A549 (cell line): Measurements from ENCODE around the gene TOB1. TPM values are rescaled to one million over a fixed set of nuclear protein-coding genes. Genes with fewer than 3 reads are reported as not detected.

Experiments used
- ATAC-seq, 2 experiments: fragments of 200-7000 bp in 1 of 2; fragments of >200 bp in 1 of 2; cut with Nextera tagmentation in 1 of 2; cut with Tn5 transposase in 1 of 2; 3 replicates each; pipeline versions ENCODE4 v1.8.0 to v1.9.1; 2018 to 2020; ENCODE audit warnings: mild to moderate bottlenecking in 1 of 2, moderate library complexity in 1 of 2
- CTCF ChIA-PET: fragments of 300-600 bp; sonication (Branson Sonifier 250); formaldehyde crosslinking; extraction: SDS; loops from one replicate; lab custom pipeline; 2021; ENCODE audit warnings: antibody characterized with exemption, inconsistent platforms; lab: Yijun Ruan, JAX
- POLR2A ChIA-PET: fragments of 350-600 bp; formaldehyde crosslinking; extraction: SDS; loops from one replicate; lab custom pipeline; 2021; ENCODE audit warnings: antibody characterized with exemption, inconsistent platforms; lab: Yijun Ruan, JAX
- DNase-seq, 2 experiments: peaks; one replicate each; pipeline versions ENCODE4 v3.0.0 to v3.0.0-alpha.2; 2011 to 2016; ENCODE audit warnings: low read depth in 1 of 2, low spot score in 1 of 2
- FAIRE-seq: peaks from 2 replicates; lab custom pipeline; 2011; peaks lifted over from hg19 to GRCh38; lab: Jason Lieb, UNC
- H3K27ac ChIP-seq, 2 experiments: fragments of >200 bp; sonication (Bioruptor Twin); formaldehyde crosslinking; 3 replicates each; pipeline ENCODE4 v1.5.1; 2016 to 2017
- H3K4me1 ChIP-seq: fragments of >200 bp; sonication (Bioruptor Twin); formaldehyde crosslinking; 3 replicates; pipeline ENCODE4 v1.6.1; 2016
- H3K4me2 ChIP-seq: fragments of >200 bp; sonication (Bioruptor Twin); formaldehyde crosslinking; 3 replicates; pipeline ENCODE4 v1.6.1; 2016
- H3K4me3 ChIP-seq: fragments of >200 bp; sonication (Bioruptor Twin); formaldehyde crosslinking; 3 replicates; pipeline ENCODE4 v1.5.1; 2016
- H3K9me3 ChIP-seq: fragments of >200 bp; sonication (Bioruptor Twin); formaldehyde crosslinking; 3 replicates; pipeline ENCODE4 v1.6.1; 2016
- BCL3 ChIP-seq: fragments of >200 bp; sonication (Bioruptor Twin); formaldehyde crosslinking; IDR thresholded peaks from 3 replicates; pipeline ENCODE4 v1.6.1; 2016
- CTCF ChIP-seq: fragments of >200 bp; sonication (Bioruptor Twin); formaldehyde crosslinking; IDR thresholded peaks from 3 replicates; pipeline ENCODE4 v1.5.1; 2016
- E2F6 ChIP-seq: IDR thresholded peaks from 2 replicates; pipeline ENCODE4 v1.6.1; 2012; ENCODE audit warnings: low read depth, borderline replicate concordance
- EHMT2 ChIP-seq: fragments of 200-600 bp; sonication (generic); IDR thresholded peaks from 2 replicates; pipeline ENCODE4 v1.6.1; 2016; ENCODE audit warnings: antibody characterized with exemption, low read depth, mild to moderate bottlenecking, moderate library complexity
- EP300 ChIP-seq, 2 experiments: fragments of >200 bp; sonication (Bioruptor Twin); formaldehyde crosslinking; IDR thresholded peaks; 2 replicates in 1 of 2; 3 replicates in 1 of 2; pipeline ENCODE4 v1.6.1; 2016 to 2017
- FOSB ChIP-seq: fragments of 250-450 bp; sonication (Bioruptor Pico); IDR thresholded peaks from 2 replicates; pipeline ENCODE4 v1.5.0; 2020; ENCODE audit warnings: mild to moderate bottlenecking, moderate library complexity
- FOXS1 ChIP-seq: fragments of 250-450 bp; sonication (Bioruptor Pico); IDR thresholded peaks from 2 replicates; pipeline ENCODE4 v1.5.0; 2020; ENCODE audit warnings: mild to moderate bottlenecking, moderate library complexity
- HOXA7 ChIP-seq: fragments of 250-450 bp; sonication (Bioruptor Pico); IDR thresholded peaks from 2 replicates; pipeline ENCODE4 v1.5.0; 2020; ENCODE audit warnings: mild to moderate bottlenecking, moderate library complexity
- KDM1A ChIP-seq: fragments of 200-600 bp; sonication (generic); IDR thresholded peaks from 2 replicates; pipeline ENCODE4 v1.6.1; 2016; ENCODE audit warnings: low read depth, mild to moderate bottlenecking
- MAX ChIP-seq: IDR thresholded peaks from 2 replicates; pipeline ENCODE4 v1.6.1; 2012
- MAZ ChIP-seq: fragments of 150-350 bp; IDR thresholded peaks from 2 replicates; pipeline ENCODE4 v1.6.1; 2014; ENCODE audit warnings: antibody characterized with exemption, low read depth, low read length, borderline replicate concordance
- MYC ChIP-seq: IDR thresholded peaks from 2 replicates; pipeline ENCODE4 v1.6.1; 2012; ENCODE audit warnings: mild to moderate bottlenecking, inconsistent platforms, low read length, improper control_type of control experiment, borderline replicate concordance
- RAD21 ChIP-seq, 2 experiments: fragments of >200 bp in 1 of 2; sonication (Bioruptor Twin) in 1 of 2; formaldehyde crosslinking in 1 of 2; IDR thresholded peaks in 1 of 2; conservative IDR thresholded peaks in 1 of 2; 2 replicates in 1 of 2; 3 replicates in 1 of 2; pipeline ENCODE4 v1.6.1; 2012 to 2018; ENCODE audit warnings: inconsistent platforms in 1 of 2
- RFX5 ChIP-seq: fragments of 450-650 bp; IDR thresholded peaks from 2 replicates; pipeline ENCODE4 v1.7.1; 2014; ENCODE audit warnings: antibody characterized with exemption, mild to moderate bottlenecking, moderate library complexity
- SMC3 ChIP-seq: fragments of >200 bp; sonication (Bioruptor Twin); formaldehyde crosslinking; IDR thresholded peaks from 3 replicates; pipeline ENCODE4 v1.6.1; 2018; ENCODE audit warnings: inconsistent platforms
- SREBF2 ChIP-seq: fragments of 450-650 bp; IDR thresholded peaks from 2 replicates; pipeline ENCODE4 v1.6.1; 2014; ENCODE audit warnings: mild to moderate bottlenecking, moderate library complexity
- TP53 ChIP-seq: fragments of 250-450 bp; sonication (Bioruptor Pico); IDR thresholded peaks from 2 replicates; pipeline ENCODE4 v1.5.0; 2021; ENCODE audit warnings: mild to moderate bottlenecking, moderate library complexity
- ZC3H11A ChIP-seq: fragments of 450-650 bp; IDR thresholded peaks from 2 replicates; pipeline ENCODE4 v1.6.1; 2014; ENCODE audit warnings: antibody characterized with exemption, mild to moderate bottlenecking
- ZFP36 ChIP-seq: fragments of 450-650 bp; IDR thresholded peaks from 2 replicates; pipeline ENCODE4 v1.6.1; 2014; ENCODE audit warnings: borderline replicate concordance; ENCODE audit not compliant: partially characterized antibody
- WGBS: methylation state at CpG from one replicate; pipeline ENCODE4 v1.1.6; 2017; ENCODE audit errors: missing lambda C conversion rate; 5-methylcytosine and 5-hydroxymethylcytosine counted together
- polyA plus RNA-seq, 4 experiments: library from polyadenylated mRNA; depleted of rRNA in 3 of 4; stranded (reverse); fragments of >200 nt; fragmentation: RNase III in 1 of 4; extraction: RNeasy Plus Mini Kit Qiagen cat#74134 plus additional on column Dnase treatment in 1 of 4; gene quantifications; 2 replicates in 3 of 4; 3 replicates in 1 of 4; pipeline ENCODE4 v1.2.3, GENCODE V29; 2011 to 2017
- TF ChIP-seq, protein P1 (sequence below): fragments of 200-600 bp; sonication (generic); IDR thresholded peaks from 2 replicates; pipeline ENCODE4 v1.6.1; 2016; ENCODE audit warnings: antibody characterized with exemption, mild to moderate bottlenecking, moderate library complexity

TOB1 gene
- polyA plus RNA-seq, 2 of the 4 experiments (the other 2 are of a cell fraction) = 111 to 133 TPM

DNA sequence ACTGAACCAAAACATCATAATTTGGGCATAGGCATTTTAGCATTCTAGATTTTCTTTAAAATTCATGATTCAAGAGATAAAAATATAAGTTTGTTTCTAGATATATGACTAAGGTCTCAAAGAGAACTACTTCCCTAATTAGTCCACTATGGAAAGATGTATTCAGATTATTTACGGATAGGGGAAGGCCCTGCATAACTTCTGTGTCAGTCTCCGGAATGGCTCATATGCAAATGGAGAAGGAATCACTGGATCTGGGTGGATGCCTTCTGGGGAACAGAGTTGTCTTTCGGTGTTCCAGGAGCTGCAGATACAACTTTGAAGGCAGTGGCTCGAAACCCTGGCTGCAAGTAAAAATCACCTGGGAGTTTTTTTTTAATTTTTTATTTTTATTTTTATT, 47.9 kb downstream of the TOB1 start (continued):
- no peak for TF ChIP-seq BCL3
- TF ChIP-seq, protein P1, sequence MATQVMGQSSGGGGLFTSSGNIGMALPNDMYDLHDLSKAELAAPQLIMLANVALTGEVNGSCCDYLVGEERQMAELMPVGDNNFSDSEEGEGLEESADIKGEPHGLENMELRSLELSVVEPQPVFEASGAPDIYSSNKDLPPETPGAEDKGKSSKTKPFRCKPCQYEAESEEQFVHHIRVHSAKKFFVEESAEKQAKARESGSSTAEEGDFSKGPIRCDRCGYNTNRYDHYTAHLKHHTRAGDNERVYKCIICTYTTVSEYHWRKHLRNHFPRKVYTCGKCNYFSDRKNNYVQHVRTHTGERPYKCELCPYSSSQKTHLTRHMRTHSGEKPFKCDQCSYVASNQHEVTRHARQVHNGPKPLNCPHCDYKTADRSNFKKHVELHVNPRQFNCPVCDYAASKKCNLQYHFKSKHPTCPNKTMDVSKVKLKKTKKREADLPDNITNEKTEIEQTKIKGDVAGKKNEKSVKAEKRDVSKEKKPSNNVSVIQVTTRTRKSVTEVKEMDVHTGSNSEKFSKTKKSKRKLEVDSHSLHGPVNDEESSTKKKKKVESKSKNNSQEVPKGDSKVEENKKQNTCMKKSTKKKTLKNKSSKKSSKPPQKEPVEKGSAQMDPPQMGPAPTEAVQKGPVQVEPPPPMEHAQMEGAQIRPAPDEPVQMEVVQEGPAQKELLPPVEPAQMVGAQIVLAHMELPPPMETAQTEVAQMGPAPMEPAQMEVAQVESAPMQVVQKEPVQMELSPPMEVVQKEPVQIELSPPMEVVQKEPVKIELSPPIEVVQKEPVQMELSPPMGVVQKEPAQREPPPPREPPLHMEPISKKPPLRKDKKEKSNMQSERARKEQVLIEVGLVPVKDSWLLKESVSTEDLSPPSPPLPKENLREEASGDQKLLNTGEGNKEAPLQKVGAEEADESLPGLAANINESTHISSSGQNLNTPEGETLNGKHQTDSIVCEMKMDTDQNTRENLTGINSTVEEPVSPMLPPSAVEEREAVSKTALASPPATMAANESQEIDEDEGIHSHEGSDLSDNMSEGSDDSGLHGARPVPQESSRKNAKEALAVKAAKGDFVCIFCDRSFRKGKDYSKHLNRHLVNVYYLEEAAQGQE = no peak
- TF ChIP-seq, all 56 proteins: peak for 0

- Histone ChIP-seq H3K27ac (no peak overlapping the region), H3K4me3 (no peak overlapping the region), H3K4me2 (peak overlapping the region; percentile 65; the same call in 1 of the 3 replicates), H3K4me1 (peaks cover 8% of the 10 kb centered on the region), H3K9me3 (peaks cover 7% of the 10 kb centered on the region; the same call in 1 of the 3 replicates)
- WGBS = 34% methylated on average over 7 of the region's 7 CpGs
- POLR2A ChIA-PET = interaction anchor here (1.0 kb wide), 1 partner anchor 49 kb away, joined by 3 read pairs; the partner anchor contains the start of gene TOB1
- CTCF ChIA-PET = interaction anchor here (0.8 to 16.5 kb wide), 18 partner anchors 11 to 247 kb away, joined by 3 to 162 read pairs (median 3); partner anchors contain the start of gene WFIKKN2
- ATAC-seq (peak in 1 of 2 experiments; percentile 70; a peak in 3 of 6 replicates), FAIRE-seq (no peak), DNase-seq (peak in 1 of 2 experiments; percentile 51)
- TF ChIP-seq FOSB (CRISPR knock-in tag) (no peak), EP300 (IDR thresholded peaks at IDR 0.05) (no peak), KDM1A (no peak), SREBF2 (no peak), MAZ (no peak), ZC3H11A (no peak), E2F6 (no peak), TP53 (CRISPR knock-in tag) (no peak), RFX5 (no peak), FOXS1 (CRISPR knock-in tag) (no peak), ZFP36 (no peak), MAX (no peak), MYC (no peak), HOXA7 (CRISPR knock-in tag) (no peak)
These were observed 48.3 kb downstream of the TOB1 start for GRCh38 chr17:50817838-50818237.

DNA sequence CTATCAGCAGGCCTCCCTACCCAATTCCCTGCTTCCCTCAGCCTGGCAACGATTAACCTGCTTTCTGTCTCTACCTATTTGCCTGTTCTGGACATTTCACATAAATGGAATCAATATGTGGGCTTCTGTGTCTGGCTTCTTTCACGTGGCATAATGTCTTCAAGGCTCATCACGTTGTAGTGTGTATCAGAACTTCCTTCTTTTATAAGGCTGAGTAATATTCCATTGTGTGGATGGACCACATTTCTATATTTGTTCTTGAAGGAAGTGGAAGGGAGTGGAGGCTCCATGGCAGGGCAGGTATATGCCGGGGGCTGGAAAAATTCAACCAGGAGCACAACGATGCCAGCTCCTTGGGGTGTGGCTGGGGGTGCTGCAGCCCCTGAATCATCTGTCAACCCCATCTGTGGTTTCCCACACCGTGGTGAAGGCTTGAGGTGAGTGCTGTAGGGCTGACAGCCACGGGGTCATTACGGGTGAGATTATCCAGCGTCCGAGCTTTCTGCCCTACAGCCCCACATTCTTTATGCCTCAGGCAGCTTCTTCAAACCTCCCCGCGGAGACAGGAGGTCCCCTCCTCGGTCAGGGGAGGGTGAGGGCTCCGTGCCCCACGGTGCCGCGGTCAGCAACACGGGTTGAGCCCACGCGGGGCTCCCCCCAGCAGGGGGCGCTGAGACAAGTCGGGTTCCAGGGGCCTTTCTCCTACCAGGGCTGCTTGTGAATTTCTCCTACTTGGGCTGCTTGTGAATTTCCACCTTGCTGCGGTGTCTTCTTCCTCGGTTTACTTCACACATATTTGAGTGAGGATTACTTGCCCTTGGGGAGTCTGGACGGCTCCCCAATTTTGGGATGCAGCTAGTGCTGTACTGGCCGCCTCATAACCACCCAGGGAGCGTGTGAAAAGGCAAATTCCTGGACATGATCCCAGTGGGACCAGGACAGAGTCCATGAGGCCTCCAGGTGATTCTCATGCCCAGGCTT, 49.1 kb downstream of the TOB1 start:
- H3K4me2 ChIP-seq = peak overlapping the region; percentile 65
- TF ChIP-seq SMC3 (peak; percentile 72), EHMT2 (no peak), RAD21 (conservative IDR thresholded peaks at IDR 0.05 in 1 of 2, IDR thresholded peaks at IDR 0.05 in 1 of 2) (peak; percentile 49 to 52), CTCF (peak; percentile 91), TP53 (CRISPR knock-in tag) (0 out of 2 replicates have a peak, but pooled peaks have one; percentile 16)
- ChIA-PET POLR2A (interaction anchor here (1.0 kb wide), 1 partner anchor 49 kb away, joined by 3 read pairs; the partner anchor contains the start of gene TOB1), CTCF (interaction anchor here (0.6 to 16.5 kb wide), 28 partner anchors 10 to 266 kb away, joined by 3 to 162 read pairs (median 4); partner anchors contain the start of genes ANKRD40CL and WFIKKN2)
- H3K27ac ChIP-seq = peak overlapping the region in 1 of 2 experiments; percentile 7; a peak in 1 of 6 replicates
- H3K9me3 ChIP-seq = no peaks in the 10 kb centered on the region
- WGBS = 21% methylated on average over 27 of the region's 27 CpGs
- FAIRE-seq = no peak
- peaks cover 8% of the 10 kb centered on the region for H3K4me1 ChIP-seq
- peak; percentile 80 to 87 for ATAC-seq
- peak; percentile 43 to 75 for DNase-seq
- H3K4me3 ChIP-seq = no peak overlapping the region
